ENCODE data around the gene NIPAL4. TPM values are rescaled to one million over a fixed set of nuclear protein-coding genes. Genes with fewer than 3 reads are reported as not detected.

The NIPAL4 gene
- total RNA-seq, 1 donor: 0.36 TPM

DNA sequence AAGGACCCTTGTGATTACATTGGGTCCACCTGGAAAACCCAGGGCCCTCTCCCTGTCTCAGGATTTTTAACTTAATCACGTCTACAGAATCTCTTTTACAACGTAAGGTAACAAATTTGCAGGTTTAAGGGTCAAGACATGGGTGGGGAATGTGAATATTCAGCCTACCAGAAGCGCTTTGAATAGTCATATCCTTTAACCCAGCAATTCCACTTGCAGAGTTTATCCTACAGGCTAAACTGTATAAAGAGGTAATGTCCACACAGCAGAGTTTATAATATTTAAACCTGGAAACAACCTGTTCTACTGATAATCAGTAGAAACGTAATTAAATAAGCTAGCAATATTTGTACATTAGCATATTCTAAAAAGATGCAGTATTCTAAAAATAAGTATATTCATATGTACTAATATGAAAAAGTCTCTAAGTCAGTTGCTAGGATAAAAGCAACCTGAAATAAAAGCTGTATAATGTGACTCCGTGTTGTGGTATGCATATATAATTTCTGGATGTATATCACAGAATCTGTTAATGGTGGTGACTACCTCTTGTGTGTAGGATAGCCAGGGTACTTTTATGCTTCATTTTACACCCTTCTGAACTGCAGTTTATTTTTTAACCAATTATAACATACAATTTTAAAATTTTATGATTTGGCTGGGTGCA lies 14.1 kb upstream of the NIPAL4 start:
- no peak for TF ChIP-seq CTCF (IDR thresholded peaks at IDR 0.05; ENCODE audit: extremely low read depth, low read depth, low read length)
- no peak overlapping the region for H3K4me2 ChIP-seq (ENCODE audit: insufficient read depth, low read length)
- no peaks in the 10 kb centered on the region for H3K27me3 ChIP-seq (ENCODE audit: insufficient read depth, low read length)
- H3K36me3 ChIP-seq (ENCODE audit: insufficient read depth, low read length): no peaks in the 10 kb centered on the region
- H3K9me3 ChIP-seq (ENCODE audit: low read depth, low read length): no peaks in the 10 kb centered on the region
- H3K79me2 ChIP-seq (ENCODE audit: insufficient read depth, low read length): no peaks in the 10 kb centered on the region
- no peak overlapping the region for H3K27ac ChIP-seq (ENCODE audit: low read depth, low read length)
- no peak for DNase-seq (ENCODE audit: insufficient read length, low spot score, missing footprints)
- no peak overlapping the region for H3K4me3 ChIP-seq (ENCODE audit: insufficient read depth, low read length)
- H2AFZ ChIP-seq (ENCODE audit: low read length): no peak overlapping the region
- H4K20me1 ChIP-seq (ENCODE audit: insufficient read depth, low read length): no peaks in the 10 kb centered on the region
- H3K4me1 ChIP-seq (ENCODE audit: insufficient read depth, low read length): no peaks in the 10 kb centered on the region

- Histone ChIP-seq H3K79me2 (ENCODE audit: insufficient read depth, low read length) (no peaks in the 10 kb centered on the region), H3K36me3 (ENCODE audit: insufficient read depth, low read length) (no peaks in the 10 kb centered on the region), H3K4me2 (ENCODE audit: insufficient read depth, low read length) (no peak overlapping the region), H3K4me3 (ENCODE audit: insufficient read depth, low read length) (no peak overlapping the region), H2AFZ (ENCODE audit: low read length) (no peak overlapping the region), H3K9me3 (ENCODE audit: low read depth, low read length) (no peaks in the 10 kb centered on the region), H3K27me3 (ENCODE audit: insufficient read depth, low read length) (no peaks in the 10 kb centered on the region), H3K27ac (ENCODE audit: low read depth, low read length) (no peak overlapping the region), H4K20me1 (ENCODE audit: insufficient read depth, low read length) (no peaks in the 10 kb centered on the region), H3K4me1 (ENCODE audit: insufficient read depth, low read length) (no peaks in the 10 kb centered on the region)
- TF ChIP-seq CTCF (IDR thresholded peaks at IDR 0.05; ENCODE audit: extremely low read depth, low read depth, low read length): no peak
- no peak for DNase-seq (ENCODE audit: insufficient read length, low spot score, missing footprints)
Observed at GRCh38 chr5:157446412-157446935, 13.5 kb upstream of the NIPAL4 start.

GRCh38 chr5:157447201-157447637 lies 12.8 kb upstream of the NIPAL4 start:
- Histone ChIP-seq H4K20me1 (ENCODE audit: insufficient read depth, low read length) (no peaks in the 10 kb centered on the region), H3K9me3 (ENCODE audit: low read depth, low read length) (no peaks in the 10 kb centered on the region), H2AFZ (ENCODE audit: low read length) (no peak overlapping the region), H3K27me3 (ENCODE audit: insufficient read depth, low read length) (no peaks in the 10 kb centered on the region), H3K27ac (ENCODE audit: low read depth, low read length) (no peak overlapping the region), H3K79me2 (ENCODE audit: insufficient read depth, low read length) (no peaks in the 10 kb centered on the region), H3K4me1 (ENCODE audit: insufficient read depth, low read length) (no peaks in the 10 kb centered on the region), H3K4me2 (ENCODE audit: insufficient read depth, low read length) (peak overlapping the region; percentile 21), H3K36me3 (ENCODE audit: insufficient read depth, low read length) (no peaks in the 10 kb centered on the region), H3K4me3 (ENCODE audit: insufficient read depth, low read length) (no peak overlapping the region)
- TF ChIP-seq CTCF (IDR thresholded peaks at IDR 0.05; ENCODE audit: extremely low read depth, low read depth, low read length): no peak
- DNase-seq (ENCODE audit: insufficient read length, low spot score, missing footprints): no peak

DNA sequence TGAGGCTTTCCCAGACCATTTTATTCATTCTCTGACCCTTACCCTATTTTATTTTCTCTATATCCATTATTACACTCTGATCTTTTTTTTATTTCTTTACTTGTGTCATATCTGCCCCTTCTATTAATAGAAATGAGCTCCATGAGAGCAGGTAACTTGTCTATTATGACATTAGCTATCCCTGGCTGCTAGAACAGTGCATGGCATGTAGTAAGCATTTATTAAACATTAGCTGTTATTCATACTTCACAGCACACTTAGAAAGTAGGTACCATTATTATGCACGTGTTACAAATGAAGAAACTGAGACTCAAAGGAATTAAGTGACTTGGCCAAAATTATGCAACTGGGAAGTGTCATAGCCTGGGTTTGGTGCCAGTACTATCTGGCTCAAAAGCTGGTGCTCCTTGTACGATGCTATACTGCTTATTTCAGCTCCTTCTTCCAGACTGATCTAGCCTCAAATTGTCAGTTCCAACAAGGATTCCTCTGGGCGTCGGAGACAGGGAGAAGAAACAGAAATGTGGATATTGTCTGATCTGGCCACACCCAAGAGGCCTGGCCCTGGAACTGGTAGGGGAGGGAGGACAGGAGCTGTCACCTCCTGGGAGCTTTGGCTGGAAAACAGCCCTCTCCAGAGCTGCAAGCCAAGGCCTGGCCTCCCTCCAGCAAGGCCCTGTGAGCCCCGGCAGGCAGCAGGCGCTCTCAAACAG lies 10.8 kb upstream of the NIPAL4 start:
- Histone ChIP-seq H3K4me1 (ENCODE audit: insufficient read depth, low read length) (no peaks in the 10 kb centered on the region), H2AFZ (ENCODE audit: low read length) (peak overlapping the region; percentile 70), H3K4me3 (ENCODE audit: insufficient read depth, low read length) (no peak overlapping the region), H3K27me3 (ENCODE audit: insufficient read depth, low read length) (no peaks in the 10 kb centered on the region), H3K27ac (ENCODE audit: low read depth, low read length) (no peak overlapping the region), H3K79me2 (ENCODE audit: insufficient read depth, low read length) (no peaks in the 10 kb centered on the region), H3K4me2 (ENCODE audit: insufficient read depth, low read length) (no peak overlapping the region), H3K9me3 (ENCODE audit: low read depth, low read length) (no peaks in the 10 kb centered on the region), H3K36me3 (ENCODE audit: insufficient read depth, low read length) (no peaks in the 10 kb centered on the region), H4K20me1 (ENCODE audit: insufficient read depth, low read length) (no peaks in the 10 kb centered on the region)
- TF ChIP-seq CTCF (IDR thresholded peaks at IDR 0.05; ENCODE audit: extremely low read depth, low read depth, low read length): no peak
- DNase-seq (ENCODE audit: insufficient read length, low spot score, missing footprints): no peak
